ENCODE results near the gene JAZF1.

Gene JAZF1

GRCh38 chr7:28008911-28009310, 171.7 kb downstream of the JAZF1 start:
- no peak for DNase-seq
- in situ Hi-C loops (cut with HindIII; ENCODE audit: low pct_ligation_motif_present, low pct_unique_long_range_greater_than_20kb, low sequenced_read_pairs): no loop called here

- in situ Hi-C loops (cut with HindIII; ENCODE audit: low pct_ligation_motif_present, low pct_unique_long_range_greater_than_20kb, low sequenced_read_pairs): no loop called here
- no peak for DNase-seq
Observed at GRCh38 chr7:28008171-28008570, 172.4 kb downstream of the JAZF1 start.

- DNase-seq: no peak
- in situ Hi-C loops (cut with HindIII; ENCODE audit: low pct_ligation_motif_present, low pct_unique_long_range_greater_than_20kb, low sequenced_read_pairs): no loop called here
Observed at GRCh38 chr7:28006491-28006890, 174.1 kb downstream of the JAZF1 start.

GRCh38 chr7:28005847-28006231, 174.8 kb downstream of the JAZF1 start:
- in situ Hi-C loops (cut with HindIII; ENCODE audit: low pct_ligation_motif_present, low pct_unique_long_range_greater_than_20kb, low sequenced_read_pairs): no loop called here
- DNase-seq: no peak

GRCh38 chr7:28005075-28005846, 175.3 kb downstream of the JAZF1 start:
- DNase-seq: no peak
- in situ Hi-C loops (cut with HindIII; ENCODE audit: low pct_ligation_motif_present, low pct_unique_long_range_greater_than_20kb, low sequenced_read_pairs): no loop called here

- in situ Hi-C loops (cut with HindIII; ENCODE audit: low pct_ligation_motif_present, low pct_unique_long_range_greater_than_20kb, low sequenced_read_pairs): no loop called here
Observed at GRCh38 chr7:28003408-28003807, 177.2 kb downstream of the JAZF1 start.

GRCh38 chr7:28002638-28003037, 178.0 kb downstream of the JAZF1 start:
- in situ Hi-C loops (cut with HindIII; ENCODE audit: low pct_ligation_motif_present, low pct_unique_long_range_greater_than_20kb, low sequenced_read_pairs): no loop called here

More at GRCh38 chr7:28003408-28003807, 177.2 kb downstream of the JAZF1 start:
- no peak for DNase-seq

GRCh38 chr7:28001896-28002295, 178.7 kb downstream of the JAZF1 start:
- in situ Hi-C loops (cut with HindIII; ENCODE audit: low pct_ligation_motif_present, low pct_unique_long_range_greater_than_20kb, low sequenced_read_pairs): no loop called here
- no peak for DNase-seq

More at GRCh38 chr7:28002638-28003037, 178.0 kb downstream of the JAZF1 start:
- peak; percentile 48 for DNase-seq

- in situ Hi-C loops (cut with HindIII; ENCODE audit: low pct_ligation_motif_present, low pct_unique_long_range_greater_than_20kb, low sequenced_read_pairs): no loop called here
- DNase-seq: no peak
Observed at GRCh38 chr7:27999829-28000228, 180.8 kb downstream of the JAZF1 start.

GRCh38 chr7:27998382-27998781, 182.2 kb downstream of the JAZF1 start:
- in situ Hi-C loops (cut with HindIII; ENCODE audit: low pct_ligation_motif_present, low pct_unique_long_range_greater_than_20kb, low sequenced_read_pairs): no loop called here
- no peak for DNase-seq

GRCh38 chr7:27997188-27997707, 183.3 kb downstream of the JAZF1 start:
- in situ Hi-C loops (cut with HindIII; ENCODE audit: low pct_ligation_motif_present, low pct_unique_long_range_greater_than_20kb, low sequenced_read_pairs): no loop called here
- DNase-seq: no peak

GRCh38 chr7:27996141-27996540, 184.5 kb downstream of the JAZF1 start:
- in situ Hi-C loops (cut with HindIII; ENCODE audit: low pct_ligation_motif_present, low pct_unique_long_range_greater_than_20kb, low sequenced_read_pairs): no loop called here
- no peak for DNase-seq

GRCh38 chr7:27995228-27995627, 185.4 kb downstream of the JAZF1 start:
- no peak for DNase-seq
- in situ Hi-C loops (cut with HindIII; ENCODE audit: low pct_ligation_motif_present, low pct_unique_long_range_greater_than_20kb, low sequenced_read_pairs): no loop called here

- DNase-seq: no peak
- in situ Hi-C loops (cut with HindIII; ENCODE audit: low pct_ligation_motif_present, low pct_unique_long_range_greater_than_20kb, low sequenced_read_pairs): no loop called here
Observed at GRCh38 chr7:27994639-27995038, 186.0 kb downstream of the JAZF1 start.

- in situ Hi-C loops (cut with HindIII; ENCODE audit: low pct_ligation_motif_present, low pct_unique_long_range_greater_than_20kb, low sequenced_read_pairs): no loop called here
- DNase-seq: no peak
Observed at GRCh38 chr7:27992755-27993493, 187.7 kb downstream of the JAZF1 start.

GRCh38 chr7:27992097-27992496, 188.5 kb downstream of the JAZF1 start:
- DNase-seq: no peak
- in situ Hi-C loops (cut with HindIII; ENCODE audit: low pct_ligation_motif_present, low pct_unique_long_range_greater_than_20kb, low sequenced_read_pairs): no loop called here

- no peak for DNase-seq
- in situ Hi-C loops (cut with HindIII; ENCODE audit: low pct_ligation_motif_present, low pct_unique_long_range_greater_than_20kb, low sequenced_read_pairs): no loop called here
Observed at GRCh38 chr7:27991006-27991528, 189.5 kb downstream of the JAZF1 start.

- DNase-seq: no peak
- in situ Hi-C loops (cut with HindIII; ENCODE audit: low pct_ligation_motif_present, low pct_unique_long_range_greater_than_20kb, low sequenced_read_pairs): no loop called here
Observed at GRCh38 chr7:27976531-27976930, 204.1 kb downstream of the JAZF1 start.

GRCh38 chr7:27973625-27974024, 207.0 kb downstream of the JAZF1 start:
- no peak for DNase-seq
- in situ Hi-C loops (cut with HindIII; ENCODE audit: low pct_ligation_motif_present, low pct_unique_long_range_greater_than_20kb, low sequenced_read_pairs): no loop called here

All from ACHN (cell line).